T-helper 2 cell (primary cell): ENCODE measurements around the gene MAMLD1.

ENCODE experiments used
- DNase-seq, 5 experiments: peaks; one replicate each; pipeline versions ENCODE4 v3.0.0 to v3.0.0-alpha.2; 2012 to 2022

The MAMLD1 gene

GRCh38 chrX:150542846-150543229 lies 179.7 kb downstream of the MAMLD1 start:
- DNase-seq = no peak

DNA sequence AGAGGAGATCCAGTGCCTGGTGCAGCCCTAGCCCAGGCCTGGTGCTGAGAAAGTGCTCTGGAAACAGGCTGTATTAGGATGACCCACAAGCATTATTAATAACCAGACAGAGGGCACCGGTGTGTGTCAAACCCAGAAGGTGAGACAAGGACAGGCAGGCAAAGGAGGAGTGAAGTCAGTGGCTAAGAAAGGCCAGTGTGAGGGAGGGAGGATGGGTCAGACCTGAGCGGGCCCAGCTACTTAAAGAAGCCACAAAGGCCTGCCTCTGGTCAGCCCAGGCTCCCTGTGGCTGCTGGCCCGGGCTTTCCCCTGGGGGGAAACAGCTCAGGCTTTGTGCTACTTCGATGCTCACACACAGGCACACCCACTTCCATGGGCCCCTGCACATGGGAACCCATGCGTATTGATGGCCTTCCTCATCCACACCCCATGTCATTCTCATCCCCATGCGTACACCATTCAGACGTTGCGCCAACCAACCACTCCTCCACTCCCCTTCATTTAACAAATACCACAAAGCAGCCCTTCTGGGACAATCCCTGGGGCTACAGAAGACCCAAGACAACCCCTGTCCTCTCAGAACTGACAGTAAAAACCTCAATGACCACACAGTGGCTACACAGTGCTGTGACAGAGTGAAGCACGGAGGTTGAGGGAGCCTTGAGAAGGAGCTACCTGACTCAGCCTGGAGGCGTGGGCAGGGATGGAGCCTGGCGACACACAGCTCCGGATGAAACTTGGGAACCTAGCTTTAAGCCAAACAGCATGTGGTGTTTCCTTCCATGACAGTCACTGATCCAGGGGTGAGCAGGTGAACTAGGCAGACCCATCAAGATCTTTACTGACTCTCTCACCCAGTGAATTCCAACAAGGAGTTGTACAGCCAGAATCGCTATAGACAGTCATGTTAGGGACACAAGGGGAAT lies 180.4 kb downstream of the MAMLD1 start:
- no peak for DNase-seq

GRCh38 chrX:150544222-150544787 lies 181.2 kb downstream of the MAMLD1 start:
- peak in 1 of 5 experiments; percentile 20 for DNase-seq

DNA sequence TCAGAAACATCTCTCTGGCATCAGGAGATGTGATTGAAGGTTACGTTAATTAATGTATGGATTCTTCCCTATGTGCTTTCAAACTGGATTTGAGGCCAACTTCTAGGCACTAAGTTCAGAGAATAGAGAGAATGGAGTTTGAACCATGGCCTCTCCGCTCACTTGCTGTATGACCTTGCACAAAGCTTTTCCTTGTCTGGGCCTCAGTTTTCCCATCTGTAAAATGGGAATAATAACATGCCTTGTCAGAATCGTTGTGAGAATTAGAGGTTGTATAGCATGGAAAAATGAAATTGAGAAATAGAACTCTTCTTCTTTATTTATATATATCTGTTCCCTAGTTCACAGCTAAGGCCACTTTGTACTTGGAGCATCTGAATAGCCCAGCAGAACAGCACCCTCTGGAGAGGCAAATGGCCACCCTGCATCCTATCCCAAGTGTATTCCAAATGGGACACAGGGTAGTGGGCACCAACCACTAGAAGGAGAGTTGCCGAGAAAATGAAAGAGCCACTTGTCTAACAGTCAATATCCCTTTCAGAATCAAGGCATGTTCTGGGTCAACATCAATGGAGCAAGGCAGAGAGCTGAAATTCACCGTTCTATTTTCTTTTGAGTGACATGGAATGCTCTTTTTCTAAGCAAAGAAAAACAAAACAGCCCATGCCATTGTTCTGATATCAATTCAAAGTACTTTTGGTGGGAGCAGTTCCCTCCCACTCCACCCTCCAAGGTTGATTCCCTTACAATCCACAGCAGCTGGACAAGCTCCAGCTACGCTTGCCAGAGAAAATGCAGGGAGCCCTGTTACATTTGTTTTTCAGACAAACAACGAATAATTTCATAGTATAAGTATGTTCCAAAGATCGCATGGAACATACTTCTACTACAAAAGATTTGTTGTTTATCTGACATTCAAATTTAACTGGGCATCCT lies 182.0 kb downstream of the MAMLD1 start:
- no peak for DNase-seq

GRCh38 chrX:150546711-150547153 lies 183.6 kb downstream of the MAMLD1 start:
- DNase-seq = peak in 3 of 5 experiments; percentile 31 to 41 (median 39)

GRCh38 chrX:150547375-150548115 lies 184.4 kb downstream of the MAMLD1 start:
- DNase-seq = no peak

GRCh38 chrX:150548251-150548650 lies 185.1 kb downstream of the MAMLD1 start:
- DNase-seq = no peak

DNA sequence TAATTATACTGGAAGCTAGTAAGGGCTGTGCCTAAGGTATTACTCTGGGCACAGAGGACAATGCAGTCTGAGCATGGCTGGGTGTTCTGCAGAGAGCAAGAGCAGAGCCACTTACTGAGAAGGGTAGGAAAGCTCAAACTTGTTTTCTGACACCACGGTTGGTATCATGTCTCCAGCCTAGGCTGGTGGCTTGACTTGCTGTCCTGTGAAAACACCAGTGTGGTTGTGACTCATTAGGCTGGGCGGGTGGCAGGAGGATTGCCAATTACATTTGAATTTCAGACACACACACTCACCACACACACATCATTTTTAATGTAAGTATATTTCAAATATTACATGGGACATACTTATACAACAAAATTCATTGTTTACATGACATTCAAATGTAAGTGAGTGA lies 185.6 kb downstream of the MAMLD1 start:
- DNase-seq = no peak

- no peak for DNase-seq
Measured at GRCh38 chrX:150551963-150552362, 188.8 kb downstream of the MAMLD1 start.

GRCh38 chrX:150558424-150558823 lies 195.3 kb downstream of the MAMLD1 start:
- DNase-seq = no peak
